Upper lobe of left lung (tissue), 6 donors: Measurements from ENCODE around the gene PACSIN3. TPM values are rescaled to one million over a fixed set of nuclear protein-coding genes. Genes with fewer than 3 reads are reported as not detected.

ENCODE experiments used
- ATAC-seq, 2 donors: fragments of 200-7000 bp; cut with Tn5 transposase; one replicate each; pipeline ENCODE4 v1.9.1; 2022; ENCODE audit warnings: mild to moderate bottlenecking in 2 of 2, moderate library complexity in 2 of 2; ENCODE audit not compliant: low FRiP score in 2 of 2
- DNase-seq, 2 donors: peaks; one replicate each; pipeline ENCODE4 v3.0.0-alpha.2; 2019 to 2020
- H3K27ac ChIP-seq, 4 donors: fragments of 200-600 bp; sonication (generic); one replicate each; pipeline ENCODE4 v1.5.1; 2016 to 2019
- H3K27me3 ChIP-seq, 4 donors: fragments of 200-600 bp; sonication (generic); one replicate each; pipeline ENCODE4 v1.5.1; 2017 to 2019
- H3K36me3 ChIP-seq, 4 donors: fragments of 200-600 bp; sonication (generic); one replicate each; pipeline ENCODE4 v1.5.1; 2016 to 2019
- H3K4me1 ChIP-seq, 4 donors: fragments of 200-600 bp; sonication (generic); one replicate each; pipeline ENCODE4 v1.5.1; 2018 to 2019
- H3K4me3 ChIP-seq, 4 donors: fragments of 200-600 bp; sonication (generic); one replicate each; pipeline ENCODE4 v1.5.1; 2017 to 2019; ENCODE audit warnings: mild to moderate bottlenecking in 2 of 4, moderate library complexity in 1 of 4
- H3K9me3 ChIP-seq, 4 donors: fragments of 200-600 bp; sonication (generic); one replicate each; pipeline ENCODE4 v1.5.1; 2018 to 2019
- CTCF ChIP-seq, 6 experiments: fragments of 450-650 bp in 4 of 6; fragments of 200-600 bp in 2 of 6; sonication (generic) in 2 of 6; IDR thresholded peaks; one replicate each; pipeline ENCODE4 v1.5.1; 2016 to 2019; ENCODE audit warnings: antibody characterized with exemption in 6 of 6
- EP300 ChIP-seq, 4 donors: sonication (generic); formaldehyde crosslinking; IDR thresholded peaks; one replicate each; pipeline ENCODE4 v1.5.1; 2017; ENCODE audit warnings: antibody characterized with exemption in 4 of 4, control low read depth in 2 of 4
- POLR2A ChIP-seq, 4 donors: fragments of 450-650 bp; IDR thresholded peaks; one replicate each; pipeline ENCODE4 v1.5.1; 2016 to 2017; ENCODE audit warnings: antibody characterized with exemption in 4 of 4, mild to moderate bottlenecking in 2 of 4
- POLR2AphosphoS5 ChIP-seq, 2 donors: sonication (generic); formaldehyde crosslinking; IDR thresholded peaks; one replicate each; pipeline ENCODE4 v1.5.1; 2017; ENCODE audit warnings: antibody characterized with exemption in 2 of 2
- WGBS, 2 donors: methylation state at CpG; one replicate each; pipeline ENCODE4 v1.1.5; 2017 to 2018; 5-methylcytosine and 5-hydroxymethylcytosine counted together
- total RNA-seq, 6 donors: library from RNA; depleted of rRNA in 4 of 6; stranded (reverse); fragments of >200 nt in 4 of 6; gene quantifications; one replicate each; pipeline versions ENCODE4 v1.1.0 to v1.2.1, GENCODE V29; 2016 to 2021
- donor health status: DM: no; HTN: no; CAD: no; lungs with moderate emphysema.
- donor health status: DM: no; HTN: yes; CAD: no; lungs with severe emphysema.

PACSIN3 gene
- total RNA-seq, 6 donors from 2014 or later, result 26.8 to 97.4 (median 52.8) TPM

DNA sequence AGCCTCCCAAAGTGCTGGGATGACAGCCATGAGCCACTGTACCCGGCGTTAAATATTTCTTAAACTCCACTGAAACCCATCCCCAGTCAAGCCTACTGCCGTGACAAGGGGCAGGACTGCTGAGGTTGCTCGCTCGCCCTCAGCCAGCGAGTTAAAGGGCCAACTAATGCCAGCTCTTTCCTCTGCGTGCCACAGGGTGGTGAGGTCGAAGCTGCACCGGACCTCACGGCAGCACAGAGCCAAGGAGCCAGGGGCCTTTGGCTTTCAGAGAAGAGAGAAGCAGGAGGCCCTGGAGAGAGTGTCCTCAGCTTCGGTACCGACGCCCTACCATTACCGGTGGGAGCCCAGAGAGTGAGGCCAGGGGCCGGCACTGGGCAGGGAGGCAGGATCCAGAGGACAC lies 22.3 kb downstream of the PACSIN3 start:
- Histone ChIP-seq H3K9me3 (no peaks in the 10 kb centered on the region), H3K36me3 (peaks cover 43 to 62% (median 57%) of the 10 kb centered on the region in 4 donors), H3K4me3 (no peak overlapping the region), H3K27me3 (no peaks in the 10 kb centered on the region), H3K27ac (no peak overlapping the region), H3K4me1 (peaks cover 0 to 7% (median 2%) of the 10 kb centered on the region in 4 donors)
- no peak for DNase-seq
- WGBS, 2 donors, result 92 to 93% methylated on average over 15 of the region's 15 CpGs
- no peak for TF ChIP-seq POLR2A (IDR thresholded peaks at IDR 0.05)
- no peak for TF ChIP-seq CTCF (IDR thresholded peaks at IDR 0.05)
- no peak for TF ChIP-seq EP300 (IDR thresholded peaks at IDR 0.05)
- no peak for ATAC-seq

DNA sequence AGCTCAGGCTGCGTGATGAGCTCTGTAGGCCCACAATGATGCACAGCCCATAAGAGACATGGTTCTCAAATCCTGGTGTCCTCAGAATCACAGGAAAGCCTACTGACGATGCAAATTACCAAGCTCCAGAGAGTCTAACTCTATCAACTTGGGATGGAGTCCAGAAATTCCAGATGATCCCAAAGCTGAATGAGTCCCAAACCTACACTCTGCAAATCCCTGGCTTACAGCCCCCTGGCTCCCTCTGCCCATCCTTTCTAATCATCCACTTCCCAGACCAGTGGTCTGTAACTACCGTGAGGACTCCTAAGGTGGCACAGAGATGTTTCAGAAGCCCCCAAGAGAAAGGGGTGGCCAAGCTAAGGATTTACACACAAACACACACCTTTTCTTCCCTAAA lies 23.0 kb downstream of the PACSIN3 start:
- DNase-seq, result no peak
- no peak for ATAC-seq
- WGBS, 2 donors, result 56 to 77% methylated on average over 3 of the region's 3 CpGs
- no peak overlapping the region for H3K4me3 ChIP-seq
- H3K9me3 ChIP-seq, result no peaks in the 10 kb centered on the region
- no peaks in the 10 kb centered on the region for H3K27me3 ChIP-seq
- H3K27ac ChIP-seq, result no peak overlapping the region
- peaks cover 0 to 7% (median 2%) of the 10 kb centered on the region in 4 donors for H3K4me1 ChIP-seq
- H3K36me3 ChIP-seq, result peaks cover 37 to 55% (median 50%) of the 10 kb centered on the region in 4 donors
- no peak for TF ChIP-seq EP300 (IDR thresholded peaks at IDR 0.05)

DNA sequence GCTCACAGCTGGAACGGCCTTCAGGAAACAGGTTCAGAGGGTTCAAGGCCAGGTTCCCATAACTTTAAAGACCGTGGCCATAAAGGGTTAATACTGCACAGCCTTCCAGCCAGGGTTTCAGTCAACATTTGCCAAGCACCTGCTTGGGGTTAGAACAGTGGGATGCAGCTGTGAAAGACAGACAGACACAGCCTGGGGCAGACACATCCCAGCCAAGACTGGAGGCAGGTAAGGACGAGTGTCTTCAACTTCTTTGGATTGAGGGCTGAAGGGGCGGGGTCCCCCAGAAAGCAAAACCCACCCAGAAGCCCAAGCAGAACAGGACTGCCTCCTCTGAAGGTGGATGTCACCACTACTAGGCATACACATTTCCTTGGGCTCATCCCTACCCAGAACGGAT lies 23.8 kb downstream of the PACSIN3 start:
- 65 to 72% methylated on average over 5 of the region's 5 CpGs for WGBS, 2 donors

DNA sequence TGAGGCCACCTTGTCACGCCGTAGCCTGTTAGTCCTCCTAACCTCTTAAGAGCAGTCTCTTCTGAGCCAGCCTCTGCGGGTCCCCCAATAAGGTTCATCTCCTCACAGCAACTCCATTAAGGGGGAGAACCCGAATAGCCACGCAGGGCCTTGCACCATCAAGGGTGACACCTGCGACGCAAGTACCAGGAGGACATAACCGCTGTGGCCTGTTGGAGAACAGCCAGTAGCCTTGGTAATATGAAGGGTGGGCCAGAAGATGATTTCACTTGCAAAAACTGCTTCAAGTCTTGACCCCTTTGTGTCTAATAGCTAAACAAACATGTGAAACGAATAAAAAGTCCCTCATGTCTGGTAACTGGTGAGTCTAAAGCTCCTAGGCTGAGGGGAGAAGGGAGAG lies 24.3 kb downstream of the PACSIN3 start:
- ATAC-seq, result no peak
- Histone ChIP-seq H3K36me3 (peaks cover 24 to 47% (median 38%) of the 10 kb centered on the region in 4 donors), H3K4me1 (peaks cover 0 to 7% (median 2%) of the 10 kb centered on the region in 4 donors), H3K27me3 (no peaks in the 10 kb centered on the region), H3K4me3 (no peak overlapping the region), H3K27ac (no peak overlapping the region), H3K9me3 (no peaks in the 10 kb centered on the region)
- TF ChIP-seq CTCF (IDR thresholded peaks at IDR 0.05) (no peak), EP300 (IDR thresholded peaks at IDR 0.05) (no peak), POLR2A (IDR thresholded peaks at IDR 0.05) (no peak), POLR2AphosphoS5 (IDR thresholded peaks at IDR 0.05) (no peak)
- no peak for DNase-seq
- 53 to 64% methylated on average over 4 to 9 of the region's 9 CpGs for WGBS, 2 donors

More for the DNA sequence above, 23.8 kb downstream of the PACSIN3 start:
- Histone ChIP-seq H3K36me3 (peaks cover 30 to 53% (median 43%) of the 10 kb centered on the region in 4 donors), H3K4me1 (peaks cover 0 to 7% (median 2%) of the 10 kb centered on the region in 4 donors), H3K27me3 (no peaks in the 10 kb centered on the region), H3K4me3 (no peak overlapping the region), H3K27ac (no peak overlapping the region), H3K9me3 (no peaks in the 10 kb centered on the region)
- TF ChIP-seq EP300 (IDR thresholded peaks at IDR 0.05) (no peak), CTCF (IDR thresholded peaks at IDR 0.05) (no peak), POLR2A (IDR thresholded peaks at IDR 0.05) (no peak), POLR2AphosphoS5 (IDR thresholded peaks at IDR 0.05) (no peak)
- ATAC-seq, result no peak
- DNase-seq, result no peak

GRCh38 chr11:47161134-47161854 lies 24.9 kb downstream of the PACSIN3 start:
- Histone ChIP-seq H3K4me1 (peaks cover 0 to 7% (median 2%) of the 10 kb centered on the region in 4 donors), H3K36me3 (peaks cover 18 to 45% (median 35%) of the 10 kb centered on the region in 4 donors), H3K27ac (no peak overlapping the region), H3K27me3 (no peaks in the 10 kb centered on the region), H3K4me3 (no peak overlapping the region), H3K9me3 (no peaks in the 10 kb centered on the region)
- DNase-seq, result peak; percentile 43 to 58
- 58% methylated on average over 14 of the region's 14 CpGs; no CpG with 5 or more reads in 1 of the 2 donors for WGBS, 2 donors
- ATAC-seq, result peak; percentile 62 to 89
- peak in 1 of 4 donors; percentile 16 for TF ChIP-seq POLR2A (IDR thresholded peaks at IDR 0.05)
- TF ChIP-seq CTCF (IDR thresholded peaks at IDR 0.05), result peak; percentile 43 to 66 (median 54)
- no peak for TF ChIP-seq EP300 (IDR thresholded peaks at IDR 0.05)
- no peak for TF ChIP-seq POLR2AphosphoS5 (IDR thresholded peaks at IDR 0.05)
